Upper lobe of left lung (tissue), 4 donors: ENCODE results near the gene ZBTB16.

Source experiments
- EP300 ChIP-seq, 4 donors: sonication (generic); formaldehyde crosslinking; IDR thresholded peaks; one replicate each; pipeline ENCODE4 v1.5.1; 2017; ENCODE audit warnings: antibody characterized with exemption in 4 of 4, control low read depth in 2 of 4
- POLR2A ChIP-seq, 4 donors: fragments of 450-650 bp; IDR thresholded peaks; one replicate each; pipeline ENCODE4 v1.5.1; 2016 to 2017; ENCODE audit warnings: antibody characterized with exemption in 4 of 4, mild to moderate bottlenecking in 2 of 4
- TF ChIP-seq, protein P1 (sequence below), 6 experiments: fragments of 450-650 bp in 4 of 6; fragments of 200-600 bp in 2 of 6; sonication (generic) in 2 of 6; IDR thresholded peaks; one replicate each; pipeline ENCODE4 v1.5.1; 2016 to 2019; ENCODE audit warnings: antibody characterized with exemption in 6 of 6

DNA sequence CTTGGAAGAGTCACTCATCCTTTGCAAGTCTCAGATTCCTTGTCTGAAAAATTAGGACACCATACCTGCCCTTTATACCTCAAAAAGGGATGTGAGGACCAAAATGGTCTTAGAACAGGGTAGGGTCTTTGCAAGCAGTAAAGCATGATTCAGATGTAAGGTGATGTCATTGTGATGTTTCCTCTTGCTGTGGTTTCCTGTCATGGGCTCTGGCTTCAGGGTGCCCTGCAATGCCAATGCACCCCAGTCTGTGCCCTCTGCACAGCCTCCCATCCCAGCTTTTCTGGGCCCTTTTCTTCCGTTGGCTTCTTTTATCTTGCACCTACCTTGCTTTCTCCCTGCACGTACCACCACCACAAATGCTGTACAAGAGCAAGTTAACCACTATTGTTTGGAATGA is 148.9 kb downstream of the ZBTB16 start:
- TF ChIP-seq, protein P1, sequence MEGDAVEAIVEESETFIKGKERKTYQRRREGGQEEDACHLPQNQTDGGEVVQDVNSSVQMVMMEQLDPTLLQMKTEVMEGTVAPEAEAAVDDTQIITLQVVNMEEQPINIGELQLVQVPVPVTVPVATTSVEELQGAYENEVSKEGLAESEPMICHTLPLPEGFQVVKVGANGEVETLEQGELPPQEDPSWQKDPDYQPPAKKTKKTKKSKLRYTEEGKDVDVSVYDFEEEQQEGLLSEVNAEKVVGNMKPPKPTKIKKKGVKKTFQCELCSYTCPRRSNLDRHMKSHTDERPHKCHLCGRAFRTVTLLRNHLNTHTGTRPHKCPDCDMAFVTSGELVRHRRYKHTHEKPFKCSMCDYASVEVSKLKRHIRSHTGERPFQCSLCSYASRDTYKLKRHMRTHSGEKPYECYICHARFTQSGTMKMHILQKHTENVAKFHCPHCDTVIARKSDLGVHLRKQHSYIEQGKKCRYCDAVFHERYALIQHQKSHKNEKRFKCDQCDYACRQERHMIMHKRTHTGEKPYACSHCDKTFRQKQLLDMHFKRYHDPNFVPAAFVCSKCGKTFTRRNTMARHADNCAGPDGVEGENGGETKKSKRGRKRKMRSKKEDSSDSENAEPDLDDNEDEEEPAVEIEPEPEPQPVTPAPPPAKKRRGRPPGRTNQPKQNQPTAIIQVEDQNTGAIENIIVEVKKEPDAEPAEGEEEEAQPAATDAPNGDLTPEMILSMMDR (IDR thresholded peaks at IDR 0.05), result no peak
- TF ChIP-seq POLR2A (IDR thresholded peaks at IDR 0.05) (no peak), EP300 (IDR thresholded peaks at IDR 0.05) (no peak)
